HL-60 (cell line): Measurements from ENCODE around the gene MED13L.

ENCODE experiments used
- DNase-seq, 2 experiments: peaks; one replicate each; pipeline ENCODE4 v3.0.0-alpha.2; 2010 to 2020; ENCODE audit warnings: low read depth in 1 of 2, low spot score in 1 of 2
- H3K27ac ChIP-seq: fragments of 250-450 bp; sonication (Bioruptor Pico); replicated peaks from 2 replicates; pipeline ENCODE4 v1.5.1; 2020; ENCODE audit warnings: mild to moderate bottlenecking, moderate library complexity
- H3K27me3 ChIP-seq: fragments of 250-450 bp; sonication (Bioruptor Pico); 2 replicates; pipeline ENCODE4 v1.5.1; 2021; ENCODE audit warnings: mild to moderate bottlenecking, moderate library complexity; ENCODE audit not compliant: insufficient read depth, poor library complexity, severe bottlenecking
- H3K4me3 ChIP-seq: replicated peaks from 2 replicates; pipeline ENCODE4 v1.5.1; 2011; ENCODE audit warnings: mild to moderate bottlenecking, control low read depth, low read length; ENCODE audit not compliant: insufficient read depth
- GABPA ChIP-seq: IDR thresholded peaks from 2 replicates; pipeline ENCODE4 v1.6.1; 2012; ENCODE audit warnings: low read depth
- POLR2AphosphoS5 ChIP-seq: IDR thresholded peaks from 2 replicates; pipeline ENCODE4 v1.6.1; 2012; ENCODE audit warnings: low read depth
- SPI1 ChIP-seq: IDR thresholded peaks from 2 replicates; pipeline ENCODE4 v1.6.1; 2012; ENCODE audit warnings: low read depth, mild to moderate bottlenecking, borderline replicate concordance
- TF ChIP-seq, protein P1 (sequence below): IDR thresholded peaks from 2 replicates; pipeline ENCODE4 v1.6.1; 2012; ENCODE audit warnings: low read depth; ENCODE audit not compliant: insufficient replicate concordance
- TF ChIP-seq, protein P2 (sequence below): IDR thresholded peaks from one replicate; pipeline ENCODE4 v1.5.1; 2011; ENCODE audit warnings: low read length, control low read depth, inconsistent platforms; ENCODE audit not compliant: insufficient read depth

The MED13L gene

GRCh38 chr12:115973066-115973465 lies 304.4 kb downstream of the MED13L start:
- DNase-seq, result no peak
- Histone ChIP-seq H3K27ac (no peak overlapping the region), H3K4me3 (no peak overlapping the region), H3K27me3 (no peaks in the 10 kb centered on the region)
- TF ChIP-seq, protein P1, sequence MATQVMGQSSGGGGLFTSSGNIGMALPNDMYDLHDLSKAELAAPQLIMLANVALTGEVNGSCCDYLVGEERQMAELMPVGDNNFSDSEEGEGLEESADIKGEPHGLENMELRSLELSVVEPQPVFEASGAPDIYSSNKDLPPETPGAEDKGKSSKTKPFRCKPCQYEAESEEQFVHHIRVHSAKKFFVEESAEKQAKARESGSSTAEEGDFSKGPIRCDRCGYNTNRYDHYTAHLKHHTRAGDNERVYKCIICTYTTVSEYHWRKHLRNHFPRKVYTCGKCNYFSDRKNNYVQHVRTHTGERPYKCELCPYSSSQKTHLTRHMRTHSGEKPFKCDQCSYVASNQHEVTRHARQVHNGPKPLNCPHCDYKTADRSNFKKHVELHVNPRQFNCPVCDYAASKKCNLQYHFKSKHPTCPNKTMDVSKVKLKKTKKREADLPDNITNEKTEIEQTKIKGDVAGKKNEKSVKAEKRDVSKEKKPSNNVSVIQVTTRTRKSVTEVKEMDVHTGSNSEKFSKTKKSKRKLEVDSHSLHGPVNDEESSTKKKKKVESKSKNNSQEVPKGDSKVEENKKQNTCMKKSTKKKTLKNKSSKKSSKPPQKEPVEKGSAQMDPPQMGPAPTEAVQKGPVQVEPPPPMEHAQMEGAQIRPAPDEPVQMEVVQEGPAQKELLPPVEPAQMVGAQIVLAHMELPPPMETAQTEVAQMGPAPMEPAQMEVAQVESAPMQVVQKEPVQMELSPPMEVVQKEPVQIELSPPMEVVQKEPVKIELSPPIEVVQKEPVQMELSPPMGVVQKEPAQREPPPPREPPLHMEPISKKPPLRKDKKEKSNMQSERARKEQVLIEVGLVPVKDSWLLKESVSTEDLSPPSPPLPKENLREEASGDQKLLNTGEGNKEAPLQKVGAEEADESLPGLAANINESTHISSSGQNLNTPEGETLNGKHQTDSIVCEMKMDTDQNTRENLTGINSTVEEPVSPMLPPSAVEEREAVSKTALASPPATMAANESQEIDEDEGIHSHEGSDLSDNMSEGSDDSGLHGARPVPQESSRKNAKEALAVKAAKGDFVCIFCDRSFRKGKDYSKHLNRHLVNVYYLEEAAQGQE, result no peak

DNA sequence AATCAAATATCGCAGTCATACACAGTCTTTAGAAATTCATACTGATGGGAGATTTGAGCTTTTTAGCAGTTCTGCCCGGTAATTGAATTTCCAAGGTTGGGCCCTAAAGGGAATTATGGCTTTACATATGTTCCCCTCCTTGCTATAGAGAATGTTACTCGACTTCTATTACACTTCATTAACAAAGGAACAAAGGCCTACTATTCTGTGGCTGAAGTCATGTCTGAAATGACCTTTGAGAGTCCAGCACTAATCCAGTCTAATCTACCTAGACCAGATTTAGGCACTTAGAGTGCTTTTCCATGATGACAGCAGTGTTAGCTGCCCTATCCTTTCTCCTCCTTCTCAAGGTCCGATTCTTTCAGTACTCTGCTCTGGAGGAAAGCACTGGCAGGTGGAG lies 305.3 kb downstream of the MED13L start:
- TF ChIP-seq, protein P2, sequence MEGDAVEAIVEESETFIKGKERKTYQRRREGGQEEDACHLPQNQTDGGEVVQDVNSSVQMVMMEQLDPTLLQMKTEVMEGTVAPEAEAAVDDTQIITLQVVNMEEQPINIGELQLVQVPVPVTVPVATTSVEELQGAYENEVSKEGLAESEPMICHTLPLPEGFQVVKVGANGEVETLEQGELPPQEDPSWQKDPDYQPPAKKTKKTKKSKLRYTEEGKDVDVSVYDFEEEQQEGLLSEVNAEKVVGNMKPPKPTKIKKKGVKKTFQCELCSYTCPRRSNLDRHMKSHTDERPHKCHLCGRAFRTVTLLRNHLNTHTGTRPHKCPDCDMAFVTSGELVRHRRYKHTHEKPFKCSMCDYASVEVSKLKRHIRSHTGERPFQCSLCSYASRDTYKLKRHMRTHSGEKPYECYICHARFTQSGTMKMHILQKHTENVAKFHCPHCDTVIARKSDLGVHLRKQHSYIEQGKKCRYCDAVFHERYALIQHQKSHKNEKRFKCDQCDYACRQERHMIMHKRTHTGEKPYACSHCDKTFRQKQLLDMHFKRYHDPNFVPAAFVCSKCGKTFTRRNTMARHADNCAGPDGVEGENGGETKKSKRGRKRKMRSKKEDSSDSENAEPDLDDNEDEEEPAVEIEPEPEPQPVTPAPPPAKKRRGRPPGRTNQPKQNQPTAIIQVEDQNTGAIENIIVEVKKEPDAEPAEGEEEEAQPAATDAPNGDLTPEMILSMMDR, result no peak
- TF ChIP-seq SPI1 (no peak), GABPA (no peak)
- TF ChIP-seq, protein P1, result no peak
- H3K4me3 ChIP-seq, result no peak overlapping the region
- no peaks in the 10 kb centered on the region for H3K27me3 ChIP-seq

GRCh38 chr12:115968211-115968610 lies 309.3 kb downstream of the MED13L start:
- no peak for TF ChIP-seq POLR2AphosphoS5
- no peak for TF ChIP-seq SPI1
- TF ChIP-seq, protein P2, result no peak
- no peak overlapping the region for H3K4me3 ChIP-seq
- no peak for DNase-seq
- H3K27me3 ChIP-seq, result no peaks in the 10 kb centered on the region
- H3K27ac ChIP-seq, result no peak overlapping the region

More for the DNA sequence above, 305.3 kb downstream of the MED13L start:
- no peak for DNase-seq
- H3K27ac ChIP-seq, result no peak overlapping the region

DNA sequence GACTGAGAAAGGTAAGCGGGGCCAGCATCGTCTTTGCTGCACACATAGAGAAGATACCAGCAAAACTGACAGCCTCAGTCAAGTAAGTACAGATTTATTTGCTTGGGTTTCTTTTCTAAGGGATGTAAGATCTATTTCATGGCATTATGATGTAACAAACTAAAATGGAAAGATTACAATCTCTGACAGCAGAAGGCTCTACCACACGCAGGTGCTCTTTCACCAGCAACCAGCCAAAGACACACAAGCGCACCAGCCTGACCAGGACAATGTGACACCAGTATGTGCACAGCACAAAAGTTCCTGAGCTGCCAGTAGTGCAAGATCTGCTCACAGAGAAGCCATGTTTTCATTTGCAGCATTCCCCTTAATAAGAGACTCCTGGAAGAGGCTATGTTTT lies 311.1 kb downstream of the MED13L start:
- TF ChIP-seq GABPA (no peak), SPI1 (no peak), POLR2AphosphoS5 (no peak)
- TF ChIP-seq, protein P2, result no peak
- TF ChIP-seq, protein P1, result no peak
- H3K27ac ChIP-seq, result no peak overlapping the region
- no peak for DNase-seq
- H3K27me3 ChIP-seq, result no peaks in the 10 kb centered on the region
- H3K4me3 ChIP-seq, result no peak overlapping the region
